GM23338 (cell line): ENCODE measurements around the gene SBNO1. TPM values are rescaled to one million over a fixed set of nuclear protein-coding genes. Genes with fewer than 3 reads are reported as not detected.

Source experiments
- ATAC-seq: fragments of 200-7000 bp; cut with Tn5 transposase; 3 replicates; pipeline ENCODE4 v1.9.1; 2020
- DNase-seq: peaks from one replicate; pipeline ENCODE4 v3.0.0-alpha.2; 2015; ENCODE audit warnings: low spot score
- H2AFZ ChIP-seq: fragments of 200-600 bp; sonication (generic); 2 replicates; pipeline ENCODE4 v1.8.0; 2016; ENCODE audit warnings: antibody characterized with exemption, mild to moderate bottlenecking, moderate library complexity
- H3F3A ChIP-seq: fragments of 200-600 bp; sonication (generic); replicated peaks from 2 replicates; pipeline ENCODE4 v1.8.0; 2017; ENCODE audit warnings: antibody characterized with exemption, mixed run types, low read depth
- H3K27ac ChIP-seq: fragments of 200-600 bp; sonication (generic); 2 replicates; pipeline ENCODE4 v1.6.1; 2016; ENCODE audit warnings: low read depth
- H3K27me3 ChIP-seq: fragments of 200-600 bp; sonication (generic); 2 replicates; pipeline ENCODE4 v1.8.0; 2016; ENCODE audit warnings: mild to moderate bottlenecking, mixed run types, moderate library complexity; ENCODE audit not compliant: insufficient read depth
- H3K36me3 ChIP-seq: fragments of 200-600 bp; sonication (generic); 2 replicates; pipeline ENCODE4 v1.8.0; 2016; ENCODE audit warnings: mild to moderate bottlenecking; ENCODE audit not compliant: insufficient read depth
- H3K4me1 ChIP-seq: fragments of 200-600 bp; sonication (generic); 2 replicates; pipeline ENCODE4 v1.8.0; 2016; ENCODE audit warnings: mild to moderate bottlenecking, moderate library complexity; ENCODE audit not compliant: insufficient read depth
- H3K4me2 ChIP-seq: fragments of 200-600 bp; sonication (generic); 2 replicates; pipeline ENCODE4 v1.7.1; 2017; ENCODE audit warnings: mixed run types
- H3K4me3 ChIP-seq: fragments of 200-600 bp; sonication (generic); 2 replicates; pipeline ENCODE4 v1.6.1; 2016; ENCODE audit warnings: mixed run types
- H3K79me2 ChIP-seq: fragments of 200-600 bp; sonication (generic); replicated peaks from 2 replicates; pipeline ENCODE4 v1.8.0; 2017; ENCODE audit warnings: mild to moderate bottlenecking; ENCODE audit not compliant: insufficient read depth
- H3K9me2 ChIP-seq: fragments of 200-600 bp; sonication (generic); 2 replicates; pipeline ENCODE4 v1.8.0; 2017; ENCODE audit not compliant: insufficient read depth
- H4K20me1 ChIP-seq: fragments of 200-600 bp; sonication (generic); replicated peaks from 2 replicates; pipeline ENCODE4 v1.8.0; 2017; ENCODE audit warnings: mild to moderate bottlenecking; ENCODE audit not compliant: insufficient read depth
- H3K27ac Mint-ChIP-seq: 2 replicates; pipeline ENCODE4 v1.8.0; 2020; ENCODE audit warnings: inconsistent platforms, mild to moderate bottlenecking, moderate library complexity, mixed read lengths
- H3K27me3 Mint-ChIP-seq: 3 replicates; pipeline ENCODE4 v1.8.0; 2022; ENCODE audit warnings: low read depth, mild to moderate bottlenecking, moderate library complexity, mixed read lengths, inconsistent platforms; ENCODE audit not compliant: insufficient read depth, poor library complexity
- H3K36me3 Mint-ChIP-seq: 3 replicates; pipeline ENCODE4 v1.8.0; 2021; ENCODE audit warnings: low read depth, mild to moderate bottlenecking, inconsistent platforms, moderate library complexity, mixed read lengths
- H3K4me1 Mint-ChIP-seq: 3 replicates; pipeline ENCODE4 v1.8.0; 2020; ENCODE audit warnings: mild to moderate bottlenecking, inconsistent platforms, mixed read lengths
- H3K4me3 Mint-ChIP-seq: 3 replicates; pipeline ENCODE4 v1.8.0; 2021; ENCODE audit warnings: moderate library complexity, mild to moderate bottlenecking, inconsistent platforms, mixed read lengths
- H3K9me3 Mint-ChIP-seq: 3 replicates; pipeline ENCODE4 v1.8.0; 2020; ENCODE audit warnings: moderate library complexity, mild to moderate bottlenecking, inconsistent platforms, mixed read lengths
- EZH2phosphoT487 ChIP-seq: fragments of 200-600 bp; sonication (generic); IDR thresholded peaks from one replicate; pipeline ENCODE4 v1.8.1; 2018; ENCODE audit warnings: antibody characterized with exemption; ENCODE audit not compliant: unreplicated experiment
- JUNB ChIP-seq: IDR thresholded peaks from one replicate; pipeline ENCODE4 v1.6.1; 2016; ENCODE audit warnings: antibody characterized with exemption; ENCODE audit not compliant: unreplicated experiment
- ZNF114 ChIP-seq: fragments of 250-450 bp; sonication (Bioruptor Pico); IDR thresholded peaks from 2 replicates; pipeline ENCODE4 v1.5.0; 2020; ENCODE audit warnings: mild to moderate bottlenecking, moderate library complexity
- polyA plus RNA-seq: library from polyadenylated mRNA; unstranded; fragments of >200 nt; fragmentation: Nextera tagmentation; extraction: Ambion mirVana; gene quantifications from 2 replicates; pipeline ENCODE4 v1.2.1, GENCODE V29; 2016
- total RNA-seq: library from RNA; depleted of rRNA; stranded (reverse); fragments of >200 nt; shearing (Covaris generic); gene quantifications from 2 replicates; pipeline ENCODE4 v1.2.3, GENCODE V29; 2014
- TF ChIP-seq, protein P1 (sequence below): IDR thresholded peaks from one replicate; pipeline ENCODE4 v1.6.1; 2018; ENCODE audit warnings: antibody characterized with exemption; ENCODE audit not compliant: unreplicated experiment
- TF ChIP-seq, protein P2 (sequence below), 2 experiments: fragments of 200-600 bp in 1 of 2; sonication (generic) in 1 of 2; conservative IDR thresholded peaks; 2 replicates each; pipeline versions ENCODE4 v1.5.1 to v1.6.1; 2016 to 2017; ENCODE audit warnings: antibody characterized with exemption in 2 of 2, low read depth in 2 of 2, mild to moderate bottlenecking in 2 of 2, moderate library complexity in 1 of 2
- TF ChIP-seq, protein P3 (sequence below): fragments of 250-450 bp; sonication (Bioruptor Pico); IDR thresholded peaks from 2 replicates; pipeline ENCODE4 v1.5.0; 2020; ENCODE audit warnings: mild to moderate bottlenecking, moderate library complexity
- TF ChIP-seq, protein P4 (sequence below): IDR thresholded peaks from 2 replicates; pipeline ENCODE4 v1.6.1; 2016; ENCODE audit warnings: antibody characterized with exemption

Gene SBNO1
- total and polyA plus RNA-seq, 2 experiments from 2014 or later, result 34.9 to 49.5 TPM

DNA sequence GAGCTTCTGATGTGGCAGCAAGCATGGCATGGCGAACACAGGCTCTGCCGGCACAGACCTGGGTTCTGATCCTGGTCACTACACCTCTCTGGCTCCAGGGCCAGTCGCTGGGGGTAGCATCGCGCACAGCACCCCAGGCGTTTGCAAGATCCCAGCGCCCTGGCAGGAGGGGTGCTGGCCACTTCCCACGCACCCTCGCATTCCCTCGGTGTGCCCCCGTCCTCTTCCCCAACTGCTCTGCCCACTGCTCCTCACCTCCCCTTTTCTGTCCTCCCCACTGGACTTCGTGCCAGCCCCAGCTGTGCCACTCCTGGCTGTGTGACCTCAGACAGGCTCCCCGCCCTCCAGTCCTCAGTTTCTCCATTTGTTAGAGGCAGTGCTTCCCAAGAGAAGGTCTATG, 95.8 kb downstream of the SBNO1 start (continued):
- TF ChIP-seq, protein P1, sequence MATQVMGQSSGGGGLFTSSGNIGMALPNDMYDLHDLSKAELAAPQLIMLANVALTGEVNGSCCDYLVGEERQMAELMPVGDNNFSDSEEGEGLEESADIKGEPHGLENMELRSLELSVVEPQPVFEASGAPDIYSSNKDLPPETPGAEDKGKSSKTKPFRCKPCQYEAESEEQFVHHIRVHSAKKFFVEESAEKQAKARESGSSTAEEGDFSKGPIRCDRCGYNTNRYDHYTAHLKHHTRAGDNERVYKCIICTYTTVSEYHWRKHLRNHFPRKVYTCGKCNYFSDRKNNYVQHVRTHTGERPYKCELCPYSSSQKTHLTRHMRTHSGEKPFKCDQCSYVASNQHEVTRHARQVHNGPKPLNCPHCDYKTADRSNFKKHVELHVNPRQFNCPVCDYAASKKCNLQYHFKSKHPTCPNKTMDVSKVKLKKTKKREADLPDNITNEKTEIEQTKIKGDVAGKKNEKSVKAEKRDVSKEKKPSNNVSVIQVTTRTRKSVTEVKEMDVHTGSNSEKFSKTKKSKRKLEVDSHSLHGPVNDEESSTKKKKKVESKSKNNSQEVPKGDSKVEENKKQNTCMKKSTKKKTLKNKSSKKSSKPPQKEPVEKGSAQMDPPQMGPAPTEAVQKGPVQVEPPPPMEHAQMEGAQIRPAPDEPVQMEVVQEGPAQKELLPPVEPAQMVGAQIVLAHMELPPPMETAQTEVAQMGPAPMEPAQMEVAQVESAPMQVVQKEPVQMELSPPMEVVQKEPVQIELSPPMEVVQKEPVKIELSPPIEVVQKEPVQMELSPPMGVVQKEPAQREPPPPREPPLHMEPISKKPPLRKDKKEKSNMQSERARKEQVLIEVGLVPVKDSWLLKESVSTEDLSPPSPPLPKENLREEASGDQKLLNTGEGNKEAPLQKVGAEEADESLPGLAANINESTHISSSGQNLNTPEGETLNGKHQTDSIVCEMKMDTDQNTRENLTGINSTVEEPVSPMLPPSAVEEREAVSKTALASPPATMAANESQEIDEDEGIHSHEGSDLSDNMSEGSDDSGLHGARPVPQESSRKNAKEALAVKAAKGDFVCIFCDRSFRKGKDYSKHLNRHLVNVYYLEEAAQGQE, result no peak
- TF ChIP-seq, protein P2, sequence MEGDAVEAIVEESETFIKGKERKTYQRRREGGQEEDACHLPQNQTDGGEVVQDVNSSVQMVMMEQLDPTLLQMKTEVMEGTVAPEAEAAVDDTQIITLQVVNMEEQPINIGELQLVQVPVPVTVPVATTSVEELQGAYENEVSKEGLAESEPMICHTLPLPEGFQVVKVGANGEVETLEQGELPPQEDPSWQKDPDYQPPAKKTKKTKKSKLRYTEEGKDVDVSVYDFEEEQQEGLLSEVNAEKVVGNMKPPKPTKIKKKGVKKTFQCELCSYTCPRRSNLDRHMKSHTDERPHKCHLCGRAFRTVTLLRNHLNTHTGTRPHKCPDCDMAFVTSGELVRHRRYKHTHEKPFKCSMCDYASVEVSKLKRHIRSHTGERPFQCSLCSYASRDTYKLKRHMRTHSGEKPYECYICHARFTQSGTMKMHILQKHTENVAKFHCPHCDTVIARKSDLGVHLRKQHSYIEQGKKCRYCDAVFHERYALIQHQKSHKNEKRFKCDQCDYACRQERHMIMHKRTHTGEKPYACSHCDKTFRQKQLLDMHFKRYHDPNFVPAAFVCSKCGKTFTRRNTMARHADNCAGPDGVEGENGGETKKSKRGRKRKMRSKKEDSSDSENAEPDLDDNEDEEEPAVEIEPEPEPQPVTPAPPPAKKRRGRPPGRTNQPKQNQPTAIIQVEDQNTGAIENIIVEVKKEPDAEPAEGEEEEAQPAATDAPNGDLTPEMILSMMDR (conservative IDR thresholded peaks at IDR 0.05; ENCODE audit: low read depth in 2 of 2), result no peak
- TF ChIP-seq JUNB, result no peak

DNA sequence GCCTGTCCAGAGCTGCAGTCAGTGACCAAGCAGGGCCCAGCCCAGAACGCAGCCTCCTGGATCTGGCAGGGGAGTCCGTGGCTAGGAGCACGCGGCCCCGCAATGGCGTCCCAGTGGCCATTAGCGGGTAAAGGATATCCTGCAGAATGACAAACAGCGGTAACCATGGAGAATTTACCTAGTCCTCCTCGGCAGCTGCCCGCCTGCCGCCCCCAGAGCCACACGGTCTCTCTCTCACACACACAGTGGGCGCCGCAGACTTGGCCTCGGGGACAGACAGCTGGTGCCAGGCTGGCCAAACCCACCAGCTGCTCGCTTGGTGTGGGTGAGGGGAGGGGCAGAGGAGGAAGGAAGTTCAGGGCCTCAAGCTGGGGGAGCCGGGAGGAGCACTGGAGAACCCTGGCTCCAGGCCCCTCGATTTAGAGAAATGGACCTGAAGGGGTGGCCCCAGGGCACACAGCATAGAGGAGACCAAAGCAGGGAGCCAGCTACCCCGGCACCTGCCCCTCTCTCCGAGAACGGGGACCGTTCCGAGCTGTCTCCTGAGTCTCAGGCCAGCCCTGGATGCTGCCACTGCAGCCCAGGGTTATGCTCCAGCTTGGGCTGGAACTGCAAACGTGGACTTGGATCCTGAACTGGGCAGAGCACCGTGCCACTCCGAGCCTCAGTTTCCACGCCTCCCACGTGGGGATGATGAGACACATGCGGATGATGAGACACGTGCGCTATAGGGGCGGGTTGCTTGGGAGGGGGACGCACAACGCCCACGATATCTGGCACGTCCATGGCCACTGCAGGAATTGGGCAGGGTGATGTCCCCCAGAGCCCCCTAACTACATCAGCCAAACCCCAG, 96.4 kb downstream of the SBNO1 start:
- Mint-ChIP-seq H3K4me1 (peaks cover 41% of the 10 kb centered on the region), H3K36me3 (peaks cover 42% of the 10 kb centered on the region), H3K4me3 (peak overlapping the region; percentile 98; the same call in 1 of the 3 replicates), H3K27me3 (peaks cover 27% of the 10 kb centered on the region), H3K9me3 (0 out of 3 replicates have a peak, but pooled peaks cover 4% of the 10 kb centered on the region), H3K27ac (no peak overlapping the region)
- Histone ChIP-seq H3K79me2 (peaks cover 58% of the 10 kb centered on the region), H4K20me1 (peaks cover 18% of the 10 kb centered on the region), H3K27me3 (no peaks in the 10 kb centered on the region), H3K27ac (0 out of 2 replicates have a peak overlapping the region, but pooled peaks have one; percentile 91), H3K9me2 (no peaks in the 10 kb centered on the region), H3K4me1 (peaks cover 18% of the 10 kb centered on the region), H3K4me2 (peak overlapping the region; percentile 98; the same call in 1 of the 2 replicates), H3K36me3 (no peaks in the 10 kb centered on the region), H2AFZ (no peak overlapping the region), H3K4me3 (no peak overlapping the region), H3F3A (0 out of 2 replicates have a peak, but pooled peaks cover 10% of the 10 kb centered on the region)
- peak; percentile 30 for DNase-seq
- no peak for ATAC-seq
- TF ChIP-seq JUNB (no peak), EZH2phosphoT487 (no peak), ZNF114 (CRISPR knock-in tag) (no peak)
- TF ChIP-seq, protein P3, sequence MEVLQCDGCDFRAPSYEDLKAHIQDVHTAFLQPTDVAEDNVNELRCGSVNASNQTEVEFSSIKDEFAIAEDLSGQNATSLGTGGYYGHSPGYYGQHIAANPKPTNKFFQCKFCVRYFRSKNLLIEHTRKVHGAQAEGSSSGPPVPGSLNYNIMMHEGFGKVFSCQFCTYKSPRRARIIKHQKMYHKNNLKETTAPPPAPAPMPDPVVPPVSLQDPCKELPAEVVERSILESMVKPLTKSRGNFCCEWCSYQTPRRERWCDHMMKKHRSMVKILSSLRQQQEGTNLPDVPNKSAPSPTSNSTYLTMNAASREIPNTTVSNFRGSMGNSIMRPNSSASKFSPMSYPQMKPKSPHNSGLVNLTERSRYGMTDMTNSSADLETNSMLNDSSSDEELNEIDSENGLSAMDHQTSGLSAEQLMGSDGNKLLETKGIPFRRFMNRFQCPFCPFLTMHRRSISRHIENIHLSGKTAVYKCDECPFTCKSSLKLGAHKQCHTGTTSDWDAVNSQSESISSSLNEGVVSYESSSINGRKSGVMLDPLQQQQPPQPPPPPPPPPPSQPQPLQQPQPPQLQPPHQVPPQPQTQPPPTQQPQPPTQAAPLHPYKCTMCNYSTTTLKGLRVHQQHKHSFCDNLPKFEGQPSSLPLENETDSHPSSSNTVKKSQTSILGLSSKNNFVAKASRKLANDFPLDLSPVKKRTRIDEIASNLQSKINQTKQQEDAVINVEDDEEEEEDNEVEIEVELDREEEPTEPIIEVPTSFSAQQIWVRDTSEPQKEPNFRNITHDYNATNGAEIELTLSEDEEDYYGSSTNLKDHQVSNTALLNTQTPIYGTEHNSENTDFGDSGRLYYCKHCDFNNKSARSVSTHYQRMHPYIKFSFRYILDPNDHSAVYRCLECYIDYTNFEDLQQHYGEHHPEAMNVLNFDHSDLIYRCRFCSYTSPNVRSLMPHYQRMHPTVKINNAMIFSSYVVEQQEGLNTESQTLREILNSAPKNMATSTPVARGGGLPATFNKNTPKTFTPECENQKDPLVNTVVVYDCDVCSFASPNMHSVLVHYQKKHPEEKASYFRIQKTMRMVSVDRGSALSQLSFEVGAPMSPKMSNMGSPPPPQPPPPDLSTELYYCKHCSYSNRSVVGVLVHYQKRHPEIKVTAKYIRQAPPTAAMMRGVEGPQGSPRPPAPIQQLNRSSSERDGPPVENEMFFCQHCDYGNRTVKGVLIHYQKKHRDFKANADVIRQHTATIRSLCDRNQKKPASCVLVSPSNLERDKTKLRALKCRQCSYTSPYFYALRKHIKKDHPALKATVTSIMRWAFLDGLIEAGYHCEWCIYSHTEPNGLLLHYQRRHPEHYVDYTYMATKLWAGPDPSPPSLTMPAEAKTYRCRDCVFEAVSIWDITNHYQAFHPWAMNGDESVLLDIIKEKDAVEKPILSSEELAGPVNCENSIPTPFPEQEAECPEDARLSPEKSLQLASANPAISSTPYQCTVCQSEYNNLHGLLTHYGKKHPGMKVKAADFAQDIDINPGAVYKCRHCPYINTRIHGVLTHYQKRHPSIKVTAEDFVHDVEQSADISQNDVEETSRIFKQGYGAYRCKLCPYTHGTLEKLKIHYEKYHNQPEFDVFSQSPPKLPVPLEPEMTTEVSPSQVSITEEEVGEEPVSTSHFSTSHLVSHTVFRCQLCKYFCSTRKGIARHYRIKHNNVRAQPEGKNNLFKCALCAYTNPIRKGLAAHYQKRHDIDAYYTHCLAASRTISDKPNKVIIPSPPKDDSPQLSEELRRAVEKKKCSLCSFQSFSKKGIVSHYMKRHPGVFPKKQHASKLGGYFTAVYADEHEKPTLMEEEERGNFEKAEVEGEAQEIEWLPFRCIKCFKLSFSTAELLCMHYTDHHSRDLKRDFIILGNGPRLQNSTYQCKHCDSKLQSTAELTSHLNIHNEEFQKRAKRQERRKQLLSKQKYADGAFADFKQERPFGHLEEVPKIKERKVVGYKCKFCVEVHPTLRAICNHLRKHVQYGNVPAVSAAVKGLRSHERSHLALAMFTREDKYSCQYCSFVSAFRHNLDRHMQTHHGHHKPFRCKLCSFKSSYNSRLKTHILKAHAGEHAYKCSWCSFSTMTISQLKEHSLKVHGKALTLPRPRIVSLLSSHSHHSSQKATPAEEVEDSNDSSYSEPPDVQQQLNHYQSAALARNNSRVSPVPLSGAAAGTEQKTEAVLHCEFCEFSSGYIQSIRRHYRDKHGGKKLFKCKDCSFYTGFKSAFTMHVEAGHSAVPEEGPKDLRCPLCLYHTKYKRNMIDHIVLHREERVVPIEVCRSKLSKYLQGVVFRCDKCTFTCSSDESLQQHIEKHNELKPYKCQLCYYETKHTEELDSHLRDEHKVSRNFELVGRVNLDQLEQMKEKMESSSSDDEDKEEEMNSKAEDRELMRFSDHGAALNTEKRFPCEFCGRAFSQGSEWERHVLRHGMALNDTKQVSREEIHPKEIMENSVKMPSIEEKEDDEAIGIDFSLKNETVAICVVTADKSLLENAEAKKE, result no peak
- TF ChIP-seq, protein P4, sequence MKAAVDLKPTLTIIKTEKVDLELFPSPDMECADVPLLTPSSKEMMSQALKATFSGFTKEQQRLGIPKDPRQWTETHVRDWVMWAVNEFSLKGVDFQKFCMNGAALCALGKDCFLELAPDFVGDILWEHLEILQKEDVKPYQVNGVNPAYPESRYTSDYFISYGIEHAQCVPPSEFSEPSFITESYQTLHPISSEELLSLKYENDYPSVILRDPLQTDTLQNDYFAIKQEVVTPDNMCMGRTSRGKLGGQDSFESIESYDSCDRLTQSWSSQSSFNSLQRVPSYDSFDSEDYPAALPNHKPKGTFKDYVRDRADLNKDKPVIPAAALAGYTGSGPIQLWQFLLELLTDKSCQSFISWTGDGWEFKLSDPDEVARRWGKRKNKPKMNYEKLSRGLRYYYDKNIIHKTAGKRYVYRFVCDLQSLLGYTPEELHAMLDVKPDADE, result no peak
- TF ChIP-seq, protein P2 (conservative IDR thresholded peaks at IDR 0.05; ENCODE audit: low read depth in 2 of 2), result no peak
